Measurements from ENCODE around the gene TMEM217.

The TMEM217 gene

GRCh38 chr6:37279366-37280134, 21.6 kb upstream of the TMEM217 start:
- DNase-seq = no peak

GRCh38 chr6:37277001-37277409, 19.1 kb upstream of the TMEM217 start:
- DNase-seq = no peak

GRCh38 chr6:37275350-37275749, 17.4 kb upstream of the TMEM217 start:
- no peak for DNase-seq

- DNase-seq = no peak
Measured at GRCh38 chr6:37273690-37274089, 15.7 kb upstream of the TMEM217 start.

GRCh38 chr6:37272834-37273566, 15.1 kb upstream of the TMEM217 start:
- DNase-seq = no peak

- no peak for DNase-seq
Measured at GRCh38 chr6:37269105-37269504, 11.2 kb upstream of the TMEM217 start.

GRCh38 chr6:37265860-37266259, 7.9 kb upstream of the TMEM217 start:
- no peak for DNase-seq

- no peak for DNase-seq
Measured at GRCh38 chr6:37265001-37265400, 7.1 kb upstream of the TMEM217 start.

- no peak for DNase-seq
Measured at GRCh38 chr6:37262446-37263026, 4.6 kb upstream of the TMEM217 start.

GRCh38 chr6:37261198-37261597, 3.3 kb upstream of the TMEM217 start:
- DNase-seq = no peak

GRCh38 chr6:37260444-37260843, 2.5 kb upstream of the TMEM217 start:
- DNase-seq = no peak

GRCh38 chr6:37260040-37260439, 2.1 kb upstream of the TMEM217 start:
- DNase-seq = no peak

GRCh38 chr6:37259191-37259590, 1.2 kb upstream of the TMEM217 start:
- no peak for DNase-seq

- no peak for DNase-seq
Measured at GRCh38 chr6:37258405-37259105, 611 bp upstream of the TMEM217 start.

GRCh38 chr6:37257320-37257633, 667 bp downstream of the TMEM217 start:
- DNase-seq = no peak

GRCh38 chr6:37256692-37257319, 1.1 kb downstream of the TMEM217 start:
- DNase-seq = no peak

- no peak for DNase-seq
Measured at GRCh38 chr6:37254881-37255280, 3.1 kb downstream of the TMEM217 start.

GRCh38 chr6:37253486-37254007, 4.4 kb downstream of the TMEM217 start:
- DNase-seq = no peak

GRCh38 chr6:37251211-37251780, 6.6 kb downstream of the TMEM217 start:
- no peak for DNase-seq

GRCh38 chr6:37244430-37245310, 13.3 kb downstream of the TMEM217 start:
- DNase-seq = peak; percentile 11

GRCh38 chr6:37243816-37244370, 14.1 kb downstream of the TMEM217 start:
- DNase-seq = no peak

All from hippocampal formation (tissue), 2 donors.